OCI-LY1 (cell line): ENCODE data around the gene DYNLL1.

Experiments used
- H2AFZ ChIP-seq: fragments of 200-600 bp; sonication (generic), shearing (Covaris generic); 2 replicates; pipeline ENCODE4 v1.6.0; 2014; ENCODE audit warnings: antibody characterized with exemption, mild to moderate bottlenecking, low read length
- H3F3A ChIP-seq: fragments of 200-600 bp; sonication (generic), shearing (Covaris generic); 2 replicates; pipeline ENCODE4 v1.6.0; 2014; ENCODE audit warnings: mild to moderate bottlenecking, antibody characterized with exemption, low read length, moderate library complexity; ENCODE audit not compliant: insufficient read depth
- H3K27ac ChIP-seq: fragments of 200-600 bp; sonication (generic); 2 replicates; pipeline ENCODE4 v1.5.1; 2014; ENCODE audit warnings: low read length, mixed run types, mild to moderate bottlenecking, low read depth; ENCODE audit not compliant: poor library complexity, severe bottlenecking
- H3K27me3 ChIP-seq: fragments of 200-600 bp; sonication (generic); 2 replicates; pipeline ENCODE4 v1.6.0; 2014; ENCODE audit warnings: antibody characterized with exemption, mild to moderate bottlenecking, low read length, moderate library complexity; ENCODE audit not compliant: insufficient read depth
- H3K36me3 ChIP-seq: fragments of 200-600 bp; sonication (generic); 2 replicates; pipeline ENCODE4 v1.6.1; 2014; ENCODE audit warnings: mild to moderate bottlenecking, antibody characterized with exemption, low read length, moderate library complexity, mixed read lengths; ENCODE audit not compliant: insufficient read depth
- H3K4me1 ChIP-seq: fragments of 200-600 bp; sonication (generic); 2 replicates; pipeline ENCODE4 v1.5.1; 2014; ENCODE audit warnings: mild to moderate bottlenecking, low read length, moderate library complexity; ENCODE audit not compliant: insufficient read depth, severe bottlenecking
- H3K4me2 ChIP-seq: fragments of 200-600 bp; sonication (generic), shearing (Covaris generic); 2 replicates; pipeline ENCODE4 v1.6.1; 2014; ENCODE audit warnings: low read length
- H3K4me3 ChIP-seq: fragments of 200-600 bp; sonication (generic); 2 replicates; pipeline ENCODE4 v1.5.1; 2014; ENCODE audit warnings: low read length, low read depth, mild to moderate bottlenecking, mixed read lengths; ENCODE audit not compliant: poor library complexity, severe bottlenecking
- H3K79me2 ChIP-seq: fragments of 200-600 bp; shearing (Covaris generic); 2 replicates; pipeline ENCODE4 v1.6.1; 2016; ENCODE audit warnings: mixed run types, low read length, mixed read lengths; ENCODE audit not compliant: insufficient read depth
- H3K9ac ChIP-seq: fragments of 200-600 bp; sonication (generic), shearing (Covaris generic); 2 replicates; pipeline ENCODE4 v1.6.1; 2014; ENCODE audit warnings: mild to moderate bottlenecking, low read length, mixed read lengths
- H3K9me2 ChIP-seq: fragments of 200-600 bp; sonication (generic), shearing (Covaris generic); 2 replicates; pipeline ENCODE4 v1.6.1; 2014; ENCODE audit warnings: low read depth, mild to moderate bottlenecking, low read length, mixed read lengths
- H3K9me3 ChIP-seq: fragments of 200-600 bp; shearing (Covaris generic); 2 replicates; pipeline ENCODE4 v1.6.1; 2014; ENCODE audit warnings: low read length, mixed read lengths
- H4K20me1 ChIP-seq: fragments of 200-600 bp; sonication (generic), shearing (Covaris generic); 2 replicates; pipeline ENCODE4 v1.6.0; 2016; ENCODE audit warnings: mild to moderate bottlenecking, low read length; ENCODE audit not compliant: insufficient read depth
- EZH2 ChIP-seq: fragments of 200-600 bp; sonication (generic), shearing (Covaris generic); IDR thresholded peaks from 2 replicates; pipeline ENCODE4 v1.8.0; 2017; ENCODE audit warnings: borderline replicate concordance, mixed run types, mild to moderate bottlenecking, antibody characterized with exemption, low read length, moderate library complexity, mixed read lengths
- TF ChIP-seq, protein P1 (sequence below): fragments of 200-600 bp; sonication (generic), shearing (Covaris generic); IDR thresholded peaks from 2 replicates; pipeline ENCODE4 v1.5.1; 2017; ENCODE audit warnings: mild to moderate bottlenecking, antibody characterized with exemption, low read length, moderate library complexity, mixed read lengths

DYNLL1 gene

DNA sequence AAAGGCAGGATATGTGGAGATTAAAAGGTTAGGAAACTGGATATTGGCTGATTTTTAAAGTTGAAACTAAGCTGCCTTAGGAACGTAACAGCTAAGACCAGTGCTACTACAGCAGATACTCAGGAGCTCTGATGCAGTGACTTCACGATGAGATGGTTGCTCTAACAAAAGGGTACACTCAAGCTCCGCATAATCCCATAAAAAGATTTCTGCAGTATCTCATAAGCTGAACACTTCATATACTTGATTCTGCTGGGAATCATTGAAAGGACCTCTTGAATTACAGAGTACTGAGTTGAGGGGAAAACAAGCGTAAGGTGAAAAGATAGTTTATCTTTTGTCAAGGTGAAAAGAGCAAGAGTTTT, 41.9 kb downstream of the DYNLL1 start:
- Histone ChIP-seq H2AFZ (no peak overlapping the region), H3F3A (0 out of 2 replicates have a peak, but pooled peaks cover 6% of the 10 kb centered on the region), H3K4me2 (peak overlapping the region; percentile 96), H3K36me3 (peaks cover 55% of the 10 kb centered on the region), H3K27me3 (no peaks in the 10 kb centered on the region), H3K27ac (peak overlapping the region; percentile 75), H3K9me3 (no peaks in the 10 kb centered on the region), H3K9me2 (no peaks in the 10 kb centered on the region), H3K9ac (peak overlapping the region; percentile 88), H3K4me1 (peaks cover 47% of the 10 kb centered on the region), H3K4me3 (peak overlapping the region; percentile 90), H4K20me1 (no peaks in the 10 kb centered on the region), H3K79me2 (peaks cover 78% of the 10 kb centered on the region)
- TF ChIP-seq EZH2 = no peak
- TF ChIP-seq, protein P1, sequence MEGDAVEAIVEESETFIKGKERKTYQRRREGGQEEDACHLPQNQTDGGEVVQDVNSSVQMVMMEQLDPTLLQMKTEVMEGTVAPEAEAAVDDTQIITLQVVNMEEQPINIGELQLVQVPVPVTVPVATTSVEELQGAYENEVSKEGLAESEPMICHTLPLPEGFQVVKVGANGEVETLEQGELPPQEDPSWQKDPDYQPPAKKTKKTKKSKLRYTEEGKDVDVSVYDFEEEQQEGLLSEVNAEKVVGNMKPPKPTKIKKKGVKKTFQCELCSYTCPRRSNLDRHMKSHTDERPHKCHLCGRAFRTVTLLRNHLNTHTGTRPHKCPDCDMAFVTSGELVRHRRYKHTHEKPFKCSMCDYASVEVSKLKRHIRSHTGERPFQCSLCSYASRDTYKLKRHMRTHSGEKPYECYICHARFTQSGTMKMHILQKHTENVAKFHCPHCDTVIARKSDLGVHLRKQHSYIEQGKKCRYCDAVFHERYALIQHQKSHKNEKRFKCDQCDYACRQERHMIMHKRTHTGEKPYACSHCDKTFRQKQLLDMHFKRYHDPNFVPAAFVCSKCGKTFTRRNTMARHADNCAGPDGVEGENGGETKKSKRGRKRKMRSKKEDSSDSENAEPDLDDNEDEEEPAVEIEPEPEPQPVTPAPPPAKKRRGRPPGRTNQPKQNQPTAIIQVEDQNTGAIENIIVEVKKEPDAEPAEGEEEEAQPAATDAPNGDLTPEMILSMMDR = no peak

DNA sequence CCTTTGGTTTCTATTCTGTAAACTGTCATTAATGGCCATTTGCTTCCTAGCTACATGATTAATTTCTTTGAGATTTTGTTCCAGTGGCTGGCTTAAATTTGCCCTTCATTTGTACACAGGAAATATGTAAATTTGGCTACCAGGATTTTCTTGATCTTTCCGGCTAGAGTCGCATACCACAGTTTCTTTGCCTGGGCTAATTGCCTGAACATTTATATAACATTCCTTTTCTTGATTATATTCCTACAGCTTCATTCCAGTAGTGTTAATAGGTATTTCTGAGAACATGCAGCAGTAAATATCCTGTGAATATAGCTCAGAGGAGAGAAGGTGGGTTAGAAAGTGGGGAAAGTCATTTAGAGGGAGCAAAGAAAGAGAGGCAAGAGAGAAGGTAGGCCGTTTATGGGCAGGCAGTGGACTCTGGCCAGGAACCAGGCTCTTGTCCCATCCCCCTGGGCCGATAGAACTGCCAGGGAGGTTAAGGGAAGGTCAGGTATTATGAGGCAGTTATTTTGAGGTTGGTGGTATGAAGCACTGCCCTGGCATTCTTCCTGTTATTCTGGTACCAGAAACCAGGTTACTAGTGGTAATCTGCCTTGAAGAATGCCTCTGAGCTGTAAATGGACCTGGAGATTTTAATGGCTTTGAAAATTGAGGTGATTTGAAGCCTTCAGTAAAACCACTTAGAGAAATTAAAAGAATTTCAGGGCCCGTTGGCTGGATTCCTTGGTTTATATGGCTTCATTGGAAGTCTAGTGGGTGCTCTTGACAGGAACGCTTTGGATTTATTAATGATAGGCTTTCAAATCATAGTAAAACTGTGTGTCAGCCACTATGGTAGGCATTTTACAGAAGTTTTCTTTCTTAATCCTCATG, 42.6 kb downstream of the DYNLL1 start:
- no peaks in the 10 kb centered on the region for H3K27me3 ChIP-seq
- H2AFZ ChIP-seq = no peak overlapping the region
- H3K4me3 ChIP-seq = peak overlapping the region; percentile 90
- no peaks in the 10 kb centered on the region for H3F3A ChIP-seq
- H3K9me3 ChIP-seq = no peaks in the 10 kb centered on the region
- H4K20me1 ChIP-seq = no peaks in the 10 kb centered on the region
- peak overlapping the region; percentile 96 for H3K4me2 ChIP-seq
- peaks cover 85% of the 10 kb centered on the region for H3K79me2 ChIP-seq
- peak overlapping the region; percentile 75 for H3K27ac ChIP-seq
- H3K4me1 ChIP-seq = peaks cover 43% of the 10 kb centered on the region
- H3K36me3 ChIP-seq = peaks cover 60% of the 10 kb centered on the region
- peak overlapping the region; percentile 88 for H3K9ac ChIP-seq
- no peaks in the 10 kb centered on the region for H3K9me2 ChIP-seq
- TF ChIP-seq, protein P1 = no peak
- TF ChIP-seq EZH2 = no peak

DNA sequence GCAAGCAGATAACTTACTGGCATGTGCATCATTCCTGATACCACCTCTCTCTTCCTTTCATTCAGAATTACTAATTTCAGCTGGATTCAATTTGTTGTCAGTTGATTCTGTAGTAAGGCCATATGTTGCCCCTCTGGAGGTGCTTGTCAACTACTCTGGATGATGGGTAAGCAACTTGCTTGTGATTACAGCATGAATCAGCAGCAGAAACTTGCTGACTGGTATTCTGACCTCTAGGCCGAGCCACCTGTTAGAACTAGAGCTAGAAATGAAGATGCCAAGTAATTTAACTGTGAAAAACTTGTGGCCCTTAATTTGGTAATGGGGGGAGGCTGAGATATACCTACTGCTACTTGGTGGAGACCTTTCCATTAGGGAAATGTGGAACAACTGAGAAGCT, 43.4 kb downstream of the DYNLL1 start:
- no peaks in the 10 kb centered on the region for H3K9me3 ChIP-seq
- no peaks in the 10 kb centered on the region for H4K20me1 ChIP-seq
- H3F3A ChIP-seq = no peaks in the 10 kb centered on the region
- no peaks in the 10 kb centered on the region for H3K27me3 ChIP-seq
- peaks cover 68% of the 10 kb centered on the region for H3K36me3 ChIP-seq
- H3K79me2 ChIP-seq = peaks cover 91% of the 10 kb centered on the region
- peaks cover 40% of the 10 kb centered on the region for H3K4me1 ChIP-seq
- H3K4me2 ChIP-seq = peak overlapping the region; percentile 96
- no peaks in the 10 kb centered on the region for H3K9me2 ChIP-seq
- H3K27ac ChIP-seq = peak overlapping the region; percentile 75
- TF ChIP-seq, protein P1 = no peak
- TF ChIP-seq EZH2 = no peak
- H3K4me3 ChIP-seq = peak overlapping the region; percentile 90
- H3K9ac ChIP-seq = peak overlapping the region; percentile 88; the same call in 1 of the 2 replicates
- no peak overlapping the region for H2AFZ ChIP-seq
